NCI-H1417 treated with DMSO at 0.1 percent for 48 hours (cell line): ENCODE results near the gene ITGA6.
"Not testable (repeated sequence)": the region's sequence is repeated elsewhere in the genome, so short reads cannot be mapped to it uniquely, and the experiment has no call there.

Source experiments
- DNase-seq: peaks from one replicate; lab custom pipeline; 2025; lab: John Stamatoyannopoulos, UW

Gene ITGA6

GRCh38 chr2:172516299-172516698, 88.9 kb downstream of the ITGA6 start:
- no peak for DNase-seq

- DNase-seq, result no peak
These were observed 91.6 kb downstream of the ITGA6 start for GRCh38 chr2:172518995-172519394.

- DNase-seq, result no peak
These were observed 98.2 kb downstream of the ITGA6 start for GRCh38 chr2:172525601-172526000.

GRCh38 chr2:172531309-172531708, 103.9 kb downstream of the ITGA6 start:
- DNase-seq, result no peak

GRCh38 chr2:172532461-172532860, 105.1 kb downstream of the ITGA6 start:
- DNase-seq, result not testable (repeated sequence)

GRCh38 chr2:172533687-172534086, 106.3 kb downstream of the ITGA6 start:
- no peak for DNase-seq

GRCh38 chr2:172535119-172535518, 107.7 kb downstream of the ITGA6 start:
- DNase-seq, result no peak

- not testable (repeated sequence) for DNase-seq
These were observed 110.5 kb downstream of the ITGA6 start for GRCh38 chr2:172537851-172538250.

GRCh38 chr2:172539767-172540166, 112.4 kb downstream of the ITGA6 start:
- DNase-seq, result no peak

- DNase-seq, result no peak
These were observed 113.0 kb downstream of the ITGA6 start for GRCh38 chr2:172540421-172540820.

- DNase-seq, result no peak
These were observed 118.2 kb downstream of the ITGA6 start for GRCh38 chr2:172545408-172546075.

- DNase-seq, result no peak
These were observed 121.7 kb downstream of the ITGA6 start for GRCh38 chr2:172549131-172549530.

GRCh38 chr2:172549802-172550201, 122.4 kb downstream of the ITGA6 start:
- not testable (repeated sequence) for DNase-seq

GRCh38 chr2:172550419-172550818, 123.0 kb downstream of the ITGA6 start:
- no peak for DNase-seq

GRCh38 chr2:172551271-172551670, 123.9 kb downstream of the ITGA6 start:
- DNase-seq, result no peak

- no peak for DNase-seq
These were observed 125.3 kb downstream of the ITGA6 start for GRCh38 chr2:172552547-172553291.

GRCh38 chr2:172554352-172555271, 127.2 kb downstream of the ITGA6 start:
- DNase-seq, result no peak

GRCh38 chr2:172555272-172555521, 127.8 kb downstream of the ITGA6 start:
- no peak for DNase-seq
